Activated T-helper 1 cell treated with anti-CD3 and anti-CD28 coated beads, Interleukin-12 subunit alpha, Interleukin-12 subunit beta, Interleukin-2, Interleukin-4 antibody, amounts not matched to agents 30 ng/mL and 10 ng/mL and 1 ng/mL, durations not matched to agents 14 hours and 24 hours and 36 hours (primary cell): ENCODE results near the gene ANG. TPM values are rescaled to one million over a fixed set of nuclear protein-coding genes. Genes with fewer than 3 reads are reported as not detected.
"Not testable (repeated sequence)": the region's sequence is repeated elsewhere in the genome, so short reads cannot be mapped to it uniquely, and the experiment has no call there.

ENCODE experiments used
- DNase-seq: peaks from one replicate; pipeline ENCODE4 v3.0.0; 2021; ENCODE audit warnings: low spot score
- H3K27ac Mint-ChIP-seq: one replicate; pipeline ENCODE4 v1.8.0; 2021; ENCODE audit warnings: mild to moderate bottlenecking, mixed read lengths
- H3K27me3 Mint-ChIP-seq: one replicate; pipeline ENCODE4 v1.8.0; 2022; ENCODE audit warnings: mild to moderate bottlenecking, moderate library complexity, mixed read lengths; ENCODE audit not compliant: insufficient read depth
- H3K36me3 Mint-ChIP-seq: one replicate; pipeline ENCODE4 v1.8.0; 2021; ENCODE audit warnings: low read depth, mixed read lengths
- H3K4me1 Mint-ChIP-seq: one replicate; pipeline ENCODE4 v1.8.0; 2021; ENCODE audit warnings: low read depth, mixed read lengths
- H3K4me3 Mint-ChIP-seq: one replicate; pipeline ENCODE4 v1.8.0; 2021; ENCODE audit warnings: mild to moderate bottlenecking, moderate library complexity, mixed read lengths
- H3K9me3 Mint-ChIP-seq: one replicate; pipeline ENCODE4 v1.8.0; 2021; ENCODE audit warnings: mixed read lengths
- intact Hi-C: fragments of 100-400 bp; cut with micrococcal nuclease; formaldehyde crosslinking; loops from one replicate; pipeline ENCODE4 v1.15.1; 2024
- total RNA-seq: library from RNA; stranded (reverse); gene quantifications from 2 replicates; pipeline ENCODE4 v1.2.3, GENCODE V29; 2022

The ANG gene
- total RNA-seq, 1 donor from 2014 or later: 0.57 TPM

DNA sequence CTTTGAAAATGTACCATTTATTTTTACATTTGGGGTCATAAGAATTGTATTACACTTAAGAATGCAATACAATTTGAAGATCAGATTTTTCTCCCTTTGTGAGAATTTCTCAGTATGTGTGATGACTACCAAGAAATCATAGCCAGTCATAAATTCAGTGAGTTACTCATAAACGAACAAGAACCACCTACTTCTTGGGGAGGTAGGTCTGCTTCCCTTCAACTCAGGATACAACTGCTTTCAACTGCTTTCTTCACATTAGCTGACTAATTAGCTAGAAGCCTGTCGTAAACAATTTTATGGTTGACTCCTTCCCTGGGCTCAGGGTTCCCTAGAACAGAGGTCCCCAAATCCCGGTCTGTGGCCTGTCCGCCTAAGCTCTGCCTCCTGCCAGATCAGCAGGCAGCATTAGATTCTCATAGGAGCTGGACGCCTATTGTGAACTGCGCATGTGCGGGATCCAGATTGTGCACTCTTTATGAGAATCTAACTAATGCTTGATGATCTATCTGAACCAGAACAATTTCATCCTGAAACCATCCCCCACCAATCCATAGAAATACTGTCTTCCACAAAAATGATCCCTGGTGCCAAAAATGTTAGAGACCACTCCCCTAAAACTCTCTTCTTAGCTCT is 3.7 kb downstream of the ANG start:
- Mint-ChIP-seq H3K36me3 (no peaks in the 10 kb centered on the region), H3K4me3 (no peak overlapping the region), H3K27ac (no peak overlapping the region), H3K4me1 (peaks cover 8% of the 10 kb centered on the region), H3K27me3 (no peaks in the 10 kb centered on the region), H3K9me3 (no peaks in the 10 kb centered on the region)
- intact Hi-C loops: no loop called here
- no peak for DNase-seq

DNA sequence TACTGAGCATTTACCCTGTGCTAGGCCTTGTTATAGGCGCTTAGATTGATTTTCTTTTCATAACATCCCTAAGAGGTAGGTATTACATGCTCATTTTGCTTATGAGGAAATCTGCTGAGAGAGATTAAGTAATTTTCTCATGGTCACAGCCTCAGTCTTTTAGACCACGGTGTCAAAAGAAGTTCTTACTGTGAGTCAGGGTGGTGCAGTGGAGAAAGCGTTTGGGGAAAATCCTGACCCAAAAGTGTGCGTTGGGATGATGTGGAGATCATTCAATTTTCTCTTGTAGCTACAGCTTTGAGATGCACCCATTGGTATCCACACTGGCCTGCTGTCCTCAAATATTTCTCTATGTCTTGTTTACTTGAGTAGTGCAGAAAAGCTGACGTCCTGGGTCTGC is 8.2 kb downstream of the ANG start:
- no peaks in the 10 kb centered on the region for H3K4me1 Mint-ChIP-seq
- no peak for DNase-seq
- H3K9me3 Mint-ChIP-seq: no peaks in the 10 kb centered on the region
- peaks cover 8% of the 10 kb centered on the region for H3K27me3 Mint-ChIP-seq
- H3K4me3 Mint-ChIP-seq: no peak overlapping the region
- no peak overlapping the region for H3K27ac Mint-ChIP-seq
- intact Hi-C loops: loop anchor here (1.0 kb wide), 3 partner anchors 159 to 275 kb away; no protein-coding TSS in a partner anchor
- no peaks in the 10 kb centered on the region for H3K36me3 Mint-ChIP-seq

- intact Hi-C loops: loop anchor here (1.0 kb wide), 3 partner anchors 158 to 274 kb away; no protein-coding TSS in a partner anchor
- H3K4me1 Mint-ChIP-seq: no peaks in the 10 kb centered on the region
Measured at GRCh38 chr14:20697273-20698017, 8.9 kb downstream of the ANG start.

GRCh38 chr14:20698018-20698329 is 9.4 kb downstream of the ANG start:
- intact Hi-C loops: no loop called here
- H3K27me3 Mint-ChIP-seq: peaks cover 8% of the 10 kb centered on the region
- no peak overlapping the region for H3K27ac Mint-ChIP-seq
- no peak for DNase-seq
- H3K4me3 Mint-ChIP-seq: no peak overlapping the region
- H3K36me3 Mint-ChIP-seq: no peaks in the 10 kb centered on the region
- no peaks in the 10 kb centered on the region for H3K4me1 Mint-ChIP-seq
- no peaks in the 10 kb centered on the region for H3K9me3 Mint-ChIP-seq

More at GRCh38 chr14:20697273-20698017, 8.9 kb downstream of the ANG start:
- Mint-ChIP-seq H3K36me3 (no peaks in the 10 kb centered on the region), H3K27ac (no peak overlapping the region), H3K9me3 (no peaks in the 10 kb centered on the region), H3K4me3 (no peak overlapping the region), H3K27me3 (peaks cover 8% of the 10 kb centered on the region)
- DNase-seq: peak; percentile 44

DNA sequence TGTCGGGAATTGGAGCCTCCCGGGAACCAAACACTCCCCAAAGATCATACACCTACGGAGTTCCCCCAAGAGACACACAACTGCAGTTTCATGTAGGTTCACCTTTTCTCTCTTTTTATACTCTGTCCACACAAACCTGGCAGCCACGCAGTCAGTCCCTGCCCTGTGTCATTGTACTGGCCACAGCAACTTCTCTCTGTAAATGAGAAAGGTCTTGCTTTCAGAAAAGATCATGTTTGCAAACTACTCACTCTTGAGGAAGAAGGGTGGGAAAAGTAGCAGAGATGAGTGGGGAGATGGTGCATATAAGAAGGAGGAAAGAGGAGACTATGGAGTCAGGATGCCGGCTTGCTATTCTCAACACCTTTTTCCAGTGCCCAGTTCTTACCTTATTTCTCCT is 10.4 kb downstream of the ANG start:
- H3K4me3 Mint-ChIP-seq: no peak overlapping the region
- intact Hi-C loops: no loop called here

DNA sequence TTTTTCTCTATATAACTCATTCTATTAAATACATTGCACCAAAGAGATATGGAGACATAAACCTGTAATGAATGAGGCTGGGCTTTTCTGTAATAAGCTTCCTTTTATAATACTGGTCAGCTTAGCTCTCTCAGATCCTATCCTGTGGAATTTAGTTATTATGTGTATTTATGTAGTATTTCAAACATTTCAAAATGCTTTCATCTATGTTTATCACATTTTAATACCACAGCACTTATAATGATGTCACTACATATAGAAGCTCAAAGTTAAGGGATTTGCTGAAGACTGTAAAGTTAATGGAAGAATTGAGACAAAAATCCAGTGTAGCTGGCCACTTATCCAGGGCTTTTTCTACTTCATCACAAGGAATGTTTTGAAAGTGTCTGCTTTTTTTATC is 11.4 kb downstream of the ANG start:
- DNase-seq: no peak
- Mint-ChIP-seq H3K4me3 (no peak overlapping the region), H3K9me3 (no peaks in the 10 kb centered on the region), H3K36me3 (no peaks in the 10 kb centered on the region), H3K27ac (no peak overlapping the region), H3K27me3 (peaks cover 8% of the 10 kb centered on the region), H3K4me1 (no peaks in the 10 kb centered on the region)
- intact Hi-C loops: no loop called here

More for the DNA sequence above, 10.4 kb downstream of the ANG start:
- Mint-ChIP-seq H3K9me3 (no peaks in the 10 kb centered on the region), H3K27me3 (peaks cover 8% of the 10 kb centered on the region), H3K36me3 (no peaks in the 10 kb centered on the region), H3K27ac (no peak overlapping the region), H3K4me1 (no peaks in the 10 kb centered on the region)
- DNase-seq: no peak

DNA sequence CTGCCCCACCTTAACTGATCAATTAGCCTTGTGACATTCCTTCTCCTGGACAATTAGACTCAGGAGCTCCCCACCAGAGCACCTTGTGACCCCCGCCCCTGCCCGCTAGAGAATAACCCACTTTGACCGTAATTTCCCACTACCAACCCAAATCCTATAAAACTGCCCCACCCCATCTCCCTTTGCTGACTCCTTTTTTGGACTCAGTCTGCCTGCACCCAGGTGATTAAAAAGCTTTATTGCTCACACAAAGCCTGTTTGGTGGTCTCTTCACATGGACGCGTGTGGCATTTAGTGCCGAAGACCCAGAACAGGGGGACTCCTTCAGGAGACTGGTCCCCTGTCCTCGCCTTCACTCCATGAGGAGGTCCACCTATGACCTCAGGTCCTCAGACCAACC is 12.4 kb downstream of the ANG start:
- H3K36me3 Mint-ChIP-seq, H3K4me3 Mint-ChIP-seq, H3K9me3 Mint-ChIP-seq, H3K27me3 Mint-ChIP-seq, DNase-seq, H3K27ac Mint-ChIP-seq, intact Hi-C loops, H3K4me1 Mint-ChIP-seq: not testable (repeated sequence)

- Mint-ChIP-seq H3K4me3 (no peak overlapping the region), H3K27me3 (peaks cover 12% of the 10 kb centered on the region), H3K36me3 (no peaks in the 10 kb centered on the region), H3K27ac (no peak overlapping the region), H3K4me1 (no peaks in the 10 kb centered on the region), H3K9me3 (no peaks in the 10 kb centered on the region)
- no peak for DNase-seq
- intact Hi-C loops: no loop called here
Measured at GRCh38 chr14:20706657-20707355, 18.2 kb downstream of the ANG start.

DNA sequence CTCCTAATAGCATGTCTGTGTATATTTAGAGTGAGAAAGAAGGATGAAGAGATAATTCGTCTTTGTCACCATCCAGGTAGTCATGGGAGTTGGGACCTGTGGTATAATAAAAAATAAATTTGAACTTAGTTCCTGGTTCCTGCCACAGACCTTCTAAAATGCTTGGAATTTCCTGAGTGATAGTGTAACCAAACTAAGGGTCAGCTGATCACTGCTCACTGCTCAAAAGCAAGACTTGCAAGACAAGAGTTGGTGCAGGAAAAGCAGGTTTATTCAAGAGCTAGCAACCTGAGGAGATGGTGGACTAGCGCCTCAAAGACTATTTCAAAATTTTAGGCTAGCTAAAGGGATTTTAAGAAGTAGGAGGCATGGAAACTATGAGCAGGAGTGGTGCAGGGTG is 19.1 kb downstream of the ANG start:
- H3K27me3 Mint-ChIP-seq: peaks cover 12% of the 10 kb centered on the region
- H3K27ac Mint-ChIP-seq: no peak overlapping the region
- no peaks in the 10 kb centered on the region for H3K9me3 Mint-ChIP-seq
- H3K4me3 Mint-ChIP-seq: no peak overlapping the region
- no peak for DNase-seq
- no peaks in the 10 kb centered on the region for H3K4me1 Mint-ChIP-seq
- no peaks in the 10 kb centered on the region for H3K36me3 Mint-ChIP-seq
- intact Hi-C loops: no loop called here

DNA sequence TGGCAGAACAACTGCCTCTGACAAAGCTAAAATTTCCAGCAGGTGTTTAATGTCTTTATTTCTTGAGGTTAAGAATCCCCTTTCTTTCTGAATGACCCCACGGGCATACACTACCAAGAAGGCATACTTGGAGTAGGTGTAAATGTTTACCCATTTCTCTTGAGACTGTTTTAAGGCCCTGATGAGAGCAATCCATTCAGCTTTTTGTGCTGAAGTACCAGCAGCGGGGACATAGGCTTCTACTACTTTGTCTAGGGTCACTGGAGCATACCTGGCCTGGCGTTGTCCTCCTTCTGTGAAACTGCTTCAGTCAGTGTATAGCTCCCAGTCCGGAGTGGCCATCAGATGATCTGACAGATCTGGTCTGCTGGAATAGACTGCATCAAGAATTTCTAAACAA is 22.7 kb downstream of the ANG start:
- Mint-ChIP-seq H3K9me3 (no peaks in the 10 kb centered on the region), H3K4me3 (no peak overlapping the region), H3K27ac (no peak overlapping the region), H3K36me3 (no peaks in the 10 kb centered on the region), H3K4me1 (no peaks in the 10 kb centered on the region), H3K27me3 (peaks cover 17% of the 10 kb centered on the region)
- DNase-seq: no peak
- intact Hi-C loops: no loop called here

DNA sequence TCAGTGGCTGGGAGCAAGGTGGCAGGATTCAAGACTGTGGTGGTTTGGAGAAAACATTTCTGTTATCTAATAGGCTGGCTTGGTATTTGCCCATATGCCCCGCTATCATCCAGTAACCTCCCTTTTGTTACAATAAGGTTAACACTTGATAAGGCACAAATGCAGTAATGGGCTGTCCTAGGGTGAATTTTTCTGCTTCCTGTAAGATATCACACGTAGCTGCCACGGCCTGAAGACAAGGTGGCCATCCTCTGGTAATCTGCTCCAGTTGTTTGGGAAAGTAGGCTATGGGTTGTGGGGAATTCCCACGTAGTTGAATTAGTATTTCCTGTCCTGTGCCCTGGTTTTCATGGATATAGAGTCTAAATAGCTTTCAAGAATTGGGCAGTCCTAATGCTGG is 23.1 kb downstream of the ANG start:
- no peak overlapping the region for H3K4me3 Mint-ChIP-seq
- H3K27me3 Mint-ChIP-seq: peaks cover 17% of the 10 kb centered on the region
- no peaks in the 10 kb centered on the region for H3K4me1 Mint-ChIP-seq

DNA sequence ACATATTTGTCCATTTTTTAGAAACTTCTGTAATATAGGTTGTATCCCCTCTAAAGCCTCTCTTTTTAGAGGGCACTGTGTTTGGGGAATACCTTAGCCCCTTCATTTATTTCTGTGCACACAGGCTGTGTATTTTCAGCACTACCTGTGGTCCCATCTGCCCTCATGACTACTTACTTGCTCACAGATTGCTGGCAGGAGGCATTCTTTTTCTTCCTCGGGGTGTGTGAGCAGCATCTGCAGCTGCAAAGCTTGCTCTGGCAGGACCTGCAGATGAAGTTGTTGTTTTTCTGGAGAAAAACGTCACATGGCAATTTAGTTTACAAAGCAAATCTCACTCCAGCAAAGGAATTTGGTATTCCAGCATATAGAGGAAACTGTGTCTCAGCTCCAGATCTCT is 24.3 kb downstream of the ANG start:
- Mint-ChIP-seq H3K27ac (no peak overlapping the region), H3K36me3 (no peaks in the 10 kb centered on the region), H3K4me1 (no peaks in the 10 kb centered on the region), H3K4me3 (no peak overlapping the region), H3K27me3 (peaks cover 20% of the 10 kb centered on the region), H3K9me3 (no peaks in the 10 kb centered on the region)
- intact Hi-C loops: no loop called here
- DNase-seq: no peak

More for the DNA sequence above, 23.1 kb downstream of the ANG start:
- intact Hi-C loops: no loop called here
- H3K36me3 Mint-ChIP-seq: no peaks in the 10 kb centered on the region
- H3K27ac Mint-ChIP-seq: no peak overlapping the region
- no peaks in the 10 kb centered on the region for H3K9me3 Mint-ChIP-seq
- DNase-seq: no peak

- no peak for DNase-seq
- peaks cover 18% of the 10 kb centered on the region for H3K27me3 Mint-ChIP-seq
- H3K27ac Mint-ChIP-seq: no peak overlapping the region
- intact Hi-C loops: no loop called here
- no peaks in the 10 kb centered on the region for H3K36me3 Mint-ChIP-seq
- H3K9me3 Mint-ChIP-seq: no peaks in the 10 kb centered on the region
- no peak overlapping the region for H3K4me3 Mint-ChIP-seq
- no peaks in the 10 kb centered on the region for H3K4me1 Mint-ChIP-seq
Measured at GRCh38 chr14:20714593-20715250, 26.2 kb downstream of the ANG start.
